Endothelial cell of umbilical vein (primary cell): Measurements from ENCODE around the gene FURIN. TPM values are rescaled to one million over a fixed set of nuclear protein-coding genes. Genes with fewer than 3 reads are reported as not detected.

Experiments used
- BruUV-seq: library from RNA; stranded (reverse); fragments of 400-500 nt; replicated peaks from 2 replicates; lab custom pipeline; 2021; lab: Mats Ljungman, UMichigan
- CTCF ChIA-PET: fragments of 300-600, 350-600 bp; sonication (Branson Sonifier 250); formaldehyde crosslinking; loops from one replicate; lab custom pipeline; 2021; ENCODE audit warnings: antibody characterized with exemption, inconsistent platforms; lab: Charles Lee
- POLR2A ChIA-PET: fragments of 300-600, 350-600 bp; sonication (Branson Sonifier 250); formaldehyde crosslinking; loops from one replicate; lab custom pipeline; 2021; ENCODE audit warnings: antibody characterized with exemption, inconsistent platforms; lab: Charles Lee
- DNase-seq: peaks from one replicate; pipeline ENCODE4 v3.0.0-alpha.2; 2011; ENCODE audit warnings: low read depth, low spot score
- FAIRE-seq: peaks from 2 replicates; lab custom pipeline; 2011; peaks lifted over from hg19 to GRCh38; lab: Jason Lieb, UNC
- H2AFZ ChIP-seq: 2 replicates; pipeline ENCODE4 v1.6.0; 2012; ENCODE audit warnings: low read depth, low read length, control low read depth, inconsistent platforms
- H3K27ac ChIP-seq: 2 replicates; pipeline ENCODE4 v1.5.1; 2011; ENCODE audit warnings: low read depth, mild to moderate bottlenecking, control low read depth, low read length, moderate library complexity; ENCODE audit not compliant: insufficient read depth
- H3K27me3 ChIP-seq, 2 experiments: 2 replicates each; pipeline versions ENCODE4 v1.6.0 to v1.6.1; 2011; ENCODE audit warnings: low read length in 2 of 2, mixed read lengths in 1 of 2; ENCODE audit not compliant: control insufficient read depth in 2 of 2, insufficient read depth in 2 of 2
- H3K36me3 ChIP-seq, 2 experiments: 2 replicates in 1 of 2; 3 replicates in 1 of 2; pipeline ENCODE4 v1.5.1; 2011; ENCODE audit warnings: low read length in 2 of 2, mild to moderate bottlenecking in 1 of 2, moderate library complexity in 1 of 2; ENCODE audit not compliant: control insufficient read depth in 2 of 2, insufficient read depth in 2 of 2; ENCODE audit errors: extremely low read depth in 1 of 2
- H3K4me1 ChIP-seq: 3 replicates; pipeline ENCODE4 v1.5.1; 2011; ENCODE audit warnings: mild to moderate bottlenecking, low read length; ENCODE audit not compliant: control insufficient read depth, insufficient read depth; ENCODE audit errors: extremely low read depth
- H3K4me2 ChIP-seq: 2 replicates; pipeline ENCODE4 v1.6.1; 2011; ENCODE audit warnings: low read length, control low read depth, mixed read lengths; ENCODE audit not compliant: insufficient read depth
- H3K4me3 ChIP-seq, 3 experiments: fragments of 200-600 bp in 1 of 3; sonication (generic), shearing (Covaris generic) in 1 of 3; replicated peaks in 1 of 3; 2 replicates each; pipeline ENCODE4 v1.5.1; 2011 to 2016; ENCODE audit warnings: control low read depth in 3 of 3, low read length in 3 of 3, mild to moderate bottlenecking in 2 of 3, inconsistent platforms in 1 of 3, low read depth in 1 of 3, moderate library complexity in 1 of 3; ENCODE audit not compliant: insufficient read depth in 1 of 3
- H3K79me2 ChIP-seq: 2 replicates; pipeline ENCODE4 v1.6.0; 2012; ENCODE audit warnings: low read length, inconsistent platforms; ENCODE audit not compliant: control insufficient read depth, insufficient read depth
- H3K9ac ChIP-seq: replicated peaks from 2 replicates; pipeline ENCODE3; 2011; ENCODE audit warnings: low read length, control low read depth; ENCODE audit not compliant: insufficient read depth; ENCODE audit errors: extremely low read depth
- H3K9me1 ChIP-seq: replicated peaks from 3 replicates; pipeline ENCODE4 v1.6.0; 2011; ENCODE audit warnings: mild to moderate bottlenecking, low read length; ENCODE audit not compliant: control insufficient read depth, insufficient read depth; ENCODE audit errors: extremely low read depth
- H3K9me3 ChIP-seq: replicated peaks from 2 replicates; pipeline ENCODE4 v1.5.1; 2012; ENCODE audit warnings: low read length, inconsistent platforms; ENCODE audit not compliant: control insufficient read depth, insufficient read depth
- H4K20me1 ChIP-seq: replicated peaks from 2 replicates; pipeline ENCODE3; 2011; ENCODE audit warnings: mild to moderate bottlenecking, low read length; ENCODE audit not compliant: control insufficient read depth, insufficient read depth; ENCODE audit errors: extremely low read depth
- CTCF ChIP-seq, 2 donors: IDR thresholded peaks; 1 replicate in 1 of 2; 2 replicates in 1 of 2; pipeline ENCODE4 v1.5.1; 2011; ENCODE audit warnings: low read length in 2 of 2, mild to moderate bottlenecking in 2 of 2, moderate library complexity in 2 of 2, control low read depth in 1 of 2, inconsistent platforms in 1 of 2, low read depth in 1 of 2; ENCODE audit not compliant: insufficient read depth in 1 of 2; ENCODE audit errors: extremely low read depth in 1 of 2
- EZH2 ChIP-seq: IDR thresholded peaks from 2 replicates; pipeline ENCODE4 v1.6.1; 2012; ENCODE audit warnings: borderline replicate concordance, low read depth, mild to moderate bottlenecking, moderate library complexity, low read length, inconsistent platforms; ENCODE audit not compliant: severe bottlenecking
- FOS ChIP-seq: IDR thresholded peaks from 2 replicates; pipeline ENCODE4 v1.6.1; 2011; ENCODE audit warnings: mild to moderate bottlenecking, low read length, moderate library complexity, borderline replicate concordance; ENCODE audit not compliant: insufficient read depth
- GATA2 ChIP-seq: IDR thresholded peaks from 2 replicates; pipeline ENCODE4 v1.7.0; 2011; ENCODE audit warnings: low read depth, mild to moderate bottlenecking, moderate library complexity, mixed read lengths, low read length; ENCODE audit not compliant: insufficient read length, insufficient read depth
- JUN ChIP-seq: IDR thresholded peaks from 2 replicates; pipeline ENCODE4 v1.6.1; 2011; ENCODE audit warnings: borderline replicate concordance, low read depth; ENCODE audit not compliant: insufficient read length, insufficient read depth
- MYC ChIP-seq: IDR thresholded peaks from one replicate; pipeline ENCODE4 v1.6.1; 2011; ENCODE audit warnings: mild to moderate bottlenecking, low read depth, low read length
- POLR2A ChIP-seq: IDR thresholded peaks from 2 replicates; pipeline ENCODE4 v1.6.1; 2012; ENCODE audit warnings: low read depth, mild to moderate bottlenecking, control low read depth, low read length
- POLR2AphosphoS5 ChIP-seq: IDR thresholded peaks from 2 replicates; pipeline ENCODE4 v1.6.1; 2012; ENCODE audit warnings: low read depth, mild to moderate bottlenecking, control low read depth, low read length, moderate library complexity; ENCODE audit not compliant: insufficient read depth
- dilution Hi-C: fragments of 300-500 bp; cut with MboI; formaldehyde crosslinking; loops from one replicate; pipeline ENCODE4 v1.15.0; 2019; ENCODE audit warnings: low sequenced_read_pairs; ENCODE audit not compliant: extremely low pct_ligation_motif_present
- intact Hi-C: fragments of 100-400 bp; cut with micrococcal nuclease; formaldehyde crosslinking; loops from one replicate; pipeline ENCODE4 v1.10.0; 2022
- polyA plus RNA-seq, 4 experiments: library from polyadenylated mRNA; depleted of rRNA in 3 of 4; stranded (reverse) in 3 of 4; unstranded in 1 of 4; fragments of >200 nt; gene quantifications; 2 replicates each; pipeline versions ENCODE4 v1.2.1 to v1.2.3, GENCODE V29; 2011 to 2012; ENCODE audit warnings: missing spikeins in 1 of 4
- total RNA-seq: library from RNA; stranded (reverse); gene quantifications from 2 replicates; pipeline ENCODE4 v1.2.3, GENCODE V29; 2021
- TF ChIP-seq, protein P1 (sequence below): IDR thresholded peaks from 2 replicates; pipeline ENCODE4 v1.6.1; 2011; ENCODE audit not compliant: insufficient read depth, insufficient read length

FURIN gene
- total and polyA plus RNA-seq, 2 donors (not counting 3 experiments of a cell fraction or from before 2014, with no cell fraction given): 77.4 to 131 TPM

GRCh38 chr15:90911906-90912769, 43.8 kb downstream of the FURIN start:
- no peak for FAIRE-seq
- Histone ChIP-seq H3K4me3 (no peak overlapping the region), H3K4me2 (no peak overlapping the region), H3K36me3 (peaks cover 5 to 61% of the 10 kb centered on the region in 2 experiments), H4K20me1 (no peaks in the 10 kb centered on the region), H3K27me3 (no peaks in the 10 kb centered on the region), H3K79me2 (no peaks in the 10 kb centered on the region), H3K27ac (no peak overlapping the region), H3K4me1 (no peaks in the 10 kb centered on the region), H3K9ac (no peak overlapping the region), H3K9me1 (no peaks in the 10 kb centered on the region), H3K9me3 (no peaks in the 10 kb centered on the region), H2AFZ (no peak overlapping the region)
- ChIA-PET POLR2A (no interaction called here), CTCF (interaction anchor here (1.0 kb wide), 1 partner anchor 20 kb away, joined by 3 read pairs; the partner anchor contains the start of gene HDDC3)
- dilution Hi-C loops (no loop called here), intact Hi-C loops (no loop called here)
- no peak for DNase-seq
- no TSS peak for BruUV-seq
- TF ChIP-seq POLR2AphosphoS5 (no peak), GATA2 (no peak), POLR2A (no peak), FOS (no peak), JUN (no peak), MYC (no peak), EZH2 (no peak), CTCF (IDR thresholded peaks at IDR 0.05; ENCODE audit: extremely low read depth in 1 of 2, insufficient read depth in 1 of 2, low read depth in 1 of 2, low read length in 2 of 2) (no peak)
- TF ChIP-seq, protein P1, sequence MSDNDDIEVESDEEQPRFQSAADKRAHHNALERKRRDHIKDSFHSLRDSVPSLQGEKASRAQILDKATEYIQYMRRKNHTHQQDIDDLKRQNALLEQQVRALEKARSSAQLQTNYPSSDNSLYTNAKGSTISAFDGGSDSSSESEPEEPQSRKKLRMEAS: no peak
